DOHH2 (cell line): ENCODE results near the gene EPHB1.

Experiments
- H3F3A ChIP-seq: fragments of 200-600 bp; sonication (generic), shearing (Covaris generic); 2 replicates; pipeline ENCODE4 v1.6.0; 2016; ENCODE audit warnings: antibody characterized with exemption, mild to moderate bottlenecking; ENCODE audit not compliant: control insufficient read depth, insufficient read depth
- H3K27ac ChIP-seq: fragments of 200-600 bp; sonication (generic); 2 replicates; pipeline ENCODE4 v1.5.1; 2014; ENCODE audit warnings: low read depth, mild to moderate bottlenecking, low read length, moderate library complexity
- H3K27me3 ChIP-seq: fragments of 200-600 bp; sonication (generic); 2 replicates; pipeline ENCODE4 v1.6.1; 2014; ENCODE audit warnings: mild to moderate bottlenecking, low read length, mixed read lengths; ENCODE audit not compliant: control insufficient read depth
- H3K36me3 ChIP-seq: fragments of 200-600 bp; sonication (generic); 2 replicates; pipeline ENCODE4 v1.6.1; 2014; ENCODE audit warnings: mild to moderate bottlenecking, low read length, moderate library complexity, mixed read lengths; ENCODE audit not compliant: control insufficient read depth
- H3K4me1 ChIP-seq: fragments of 200-600 bp; sonication (generic); 2 replicates; pipeline ENCODE4 v1.6.1; 2014; ENCODE audit warnings: mild to moderate bottlenecking, low read length, mixed read lengths; ENCODE audit not compliant: control insufficient read depth
- H3K4me2 ChIP-seq: fragments of 200-600 bp; sonication (generic); 2 replicates; pipeline ENCODE4 v1.6.0; 2014; ENCODE audit warnings: mild to moderate bottlenecking, low read length, moderate library complexity
- H3K4me3 ChIP-seq: fragments of 200-600 bp; sonication (generic); 2 replicates; pipeline ENCODE4 v1.5.1; 2014; ENCODE audit warnings: mild to moderate bottlenecking, low read length, mixed read lengths
- H3K79me2 ChIP-seq: fragments of 200-600 bp; sonication (generic); 2 replicates; pipeline ENCODE4 v1.6.1; 2014; ENCODE audit warnings: mild to moderate bottlenecking, low read length, mixed read lengths; ENCODE audit not compliant: control insufficient read depth
- H3K9me2 ChIP-seq: fragments of 200-600 bp; sonication (generic); replicated peaks from 2 replicates; pipeline ENCODE4 v1.6.1; 2014; ENCODE audit warnings: mild to moderate bottlenecking, low read length, mixed read lengths; ENCODE audit not compliant: control insufficient read depth
- H3K9me3 ChIP-seq: fragments of 200-600 bp; sonication (generic); 2 replicates; pipeline ENCODE4 v1.6.1; 2014; ENCODE audit warnings: antibody characterized with exemption, low read length, mixed read lengths; ENCODE audit not compliant: control insufficient read depth, insufficient read depth
- H4K20me1 ChIP-seq: fragments of 200-600 bp; sonication (generic); 2 replicates; pipeline ENCODE4 v1.6.0; 2014; ENCODE audit warnings: low read depth, mild to moderate bottlenecking, antibody characterized with exemption, low read length, moderate library complexity; ENCODE audit not compliant: control insufficient read depth, insufficient read depth
- EZH2phosphoT487 ChIP-seq: fragments of 200-600 bp; sonication (generic); IDR thresholded peaks from 2 replicates; pipeline ENCODE4 v1.6.1; 2017; ENCODE audit warnings: borderline replicate concordance, mild to moderate bottlenecking, antibody characterized with exemption, low read length, moderate library complexity, mixed read lengths
- TF ChIP-seq, protein P1 (sequence below): fragments of 200-600 bp; sonication (generic); IDR thresholded peaks from one replicate; pipeline ENCODE4 v1.5.1; 2014; ENCODE audit warnings: antibody characterized with exemption, mild to moderate bottlenecking, low read depth, low read length; ENCODE audit not compliant: poor library complexity, severe bottlenecking

Gene EPHB1

DNA sequence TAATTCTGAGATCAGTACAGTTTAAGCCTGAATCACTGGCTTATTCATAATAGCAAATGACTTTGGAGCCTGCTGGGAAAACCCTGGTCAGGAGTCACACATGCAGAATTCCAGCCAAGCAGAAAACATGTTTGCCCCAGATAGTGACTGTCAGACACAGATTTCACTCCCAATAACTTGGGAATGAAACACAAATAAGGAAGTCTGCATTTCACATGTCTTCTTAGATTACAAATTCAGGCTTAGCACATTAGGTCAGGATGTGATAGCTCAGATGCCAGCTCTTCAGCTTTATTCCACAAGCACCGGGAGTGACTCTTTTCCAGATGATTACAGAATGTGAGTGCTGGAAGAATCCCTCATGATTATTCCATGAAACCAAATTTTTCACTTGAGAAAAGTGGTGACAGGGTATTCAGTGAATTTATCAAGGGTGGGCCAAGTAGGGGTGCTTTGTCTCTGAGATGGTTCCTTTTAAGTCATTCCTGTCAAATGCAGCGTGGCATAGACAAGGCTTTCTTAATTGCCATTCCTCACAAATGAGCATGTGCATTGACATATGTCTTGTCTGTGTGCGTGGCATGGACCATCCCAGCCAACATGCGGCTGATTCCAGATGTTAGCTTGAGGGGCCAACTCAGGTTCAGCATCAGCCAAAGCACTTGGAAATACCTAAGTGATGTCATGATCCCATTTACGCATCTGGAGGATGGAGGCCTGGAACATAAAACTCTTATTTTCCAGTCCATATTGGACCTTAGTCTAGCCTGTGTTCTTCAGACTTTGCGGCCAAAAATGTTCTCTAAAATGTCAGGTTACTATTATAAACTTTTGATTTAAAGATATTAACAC is 191.0 kb downstream of the EPHB1 start:
- H3K79me2 ChIP-seq = no peaks in the 10 kb centered on the region
- H3K9me2 ChIP-seq = no peaks in the 10 kb centered on the region
- H3K36me3 ChIP-seq = no peaks in the 10 kb centered on the region

DNA sequence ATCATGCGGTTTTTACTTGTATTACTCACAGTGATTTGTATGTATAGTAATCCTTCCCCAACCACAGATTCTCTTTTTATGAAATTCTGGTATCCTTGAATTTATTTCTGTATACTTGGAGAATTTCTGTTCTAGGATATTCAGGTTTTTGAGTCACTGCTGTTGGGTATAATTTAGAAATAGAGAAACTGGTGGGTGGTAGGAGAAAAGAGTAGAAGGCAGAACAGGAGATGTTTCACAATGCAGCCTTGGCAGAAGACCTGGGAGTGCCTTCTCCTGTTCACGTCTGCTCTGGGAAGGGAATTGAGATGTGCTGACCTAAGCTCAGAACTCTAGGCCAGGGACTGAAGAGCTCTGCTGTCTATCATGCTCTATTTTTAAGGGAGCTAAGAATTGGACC is 193.6 kb downstream of the EPHB1 start:
- H3K27ac ChIP-seq = no peak overlapping the region
- no peaks in the 10 kb centered on the region for H3K9me2 ChIP-seq
- TF ChIP-seq EZH2phosphoT487 = no peak
- TF ChIP-seq, protein P1, sequence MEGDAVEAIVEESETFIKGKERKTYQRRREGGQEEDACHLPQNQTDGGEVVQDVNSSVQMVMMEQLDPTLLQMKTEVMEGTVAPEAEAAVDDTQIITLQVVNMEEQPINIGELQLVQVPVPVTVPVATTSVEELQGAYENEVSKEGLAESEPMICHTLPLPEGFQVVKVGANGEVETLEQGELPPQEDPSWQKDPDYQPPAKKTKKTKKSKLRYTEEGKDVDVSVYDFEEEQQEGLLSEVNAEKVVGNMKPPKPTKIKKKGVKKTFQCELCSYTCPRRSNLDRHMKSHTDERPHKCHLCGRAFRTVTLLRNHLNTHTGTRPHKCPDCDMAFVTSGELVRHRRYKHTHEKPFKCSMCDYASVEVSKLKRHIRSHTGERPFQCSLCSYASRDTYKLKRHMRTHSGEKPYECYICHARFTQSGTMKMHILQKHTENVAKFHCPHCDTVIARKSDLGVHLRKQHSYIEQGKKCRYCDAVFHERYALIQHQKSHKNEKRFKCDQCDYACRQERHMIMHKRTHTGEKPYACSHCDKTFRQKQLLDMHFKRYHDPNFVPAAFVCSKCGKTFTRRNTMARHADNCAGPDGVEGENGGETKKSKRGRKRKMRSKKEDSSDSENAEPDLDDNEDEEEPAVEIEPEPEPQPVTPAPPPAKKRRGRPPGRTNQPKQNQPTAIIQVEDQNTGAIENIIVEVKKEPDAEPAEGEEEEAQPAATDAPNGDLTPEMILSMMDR = no peak
- no peak overlapping the region for H3K4me3 ChIP-seq
- H3F3A ChIP-seq = no peaks in the 10 kb centered on the region
- no peaks in the 10 kb centered on the region for H3K9me3 ChIP-seq
- H3K36me3 ChIP-seq = no peaks in the 10 kb centered on the region
- no peak overlapping the region for H3K4me2 ChIP-seq
- no peaks in the 10 kb centered on the region for H4K20me1 ChIP-seq
- no peaks in the 10 kb centered on the region for H3K4me1 ChIP-seq
- no peaks in the 10 kb centered on the region for H3K79me2 ChIP-seq
- H3K27me3 ChIP-seq = no peaks in the 10 kb centered on the region

More for the DNA sequence above, 191.0 kb downstream of the EPHB1 start:
- Histone ChIP-seq H3K9me3 (no peaks in the 10 kb centered on the region), H4K20me1 (no peaks in the 10 kb centered on the region), H3F3A (no peaks in the 10 kb centered on the region), H3K27me3 (no peaks in the 10 kb centered on the region), H3K4me3 (no peak overlapping the region), H3K4me2 (no peak overlapping the region), H3K4me1 (no peaks in the 10 kb centered on the region), H3K27ac (no peak overlapping the region)
- TF ChIP-seq, protein P1 = no peak
- TF ChIP-seq EZH2phosphoT487 = no peak

DNA sequence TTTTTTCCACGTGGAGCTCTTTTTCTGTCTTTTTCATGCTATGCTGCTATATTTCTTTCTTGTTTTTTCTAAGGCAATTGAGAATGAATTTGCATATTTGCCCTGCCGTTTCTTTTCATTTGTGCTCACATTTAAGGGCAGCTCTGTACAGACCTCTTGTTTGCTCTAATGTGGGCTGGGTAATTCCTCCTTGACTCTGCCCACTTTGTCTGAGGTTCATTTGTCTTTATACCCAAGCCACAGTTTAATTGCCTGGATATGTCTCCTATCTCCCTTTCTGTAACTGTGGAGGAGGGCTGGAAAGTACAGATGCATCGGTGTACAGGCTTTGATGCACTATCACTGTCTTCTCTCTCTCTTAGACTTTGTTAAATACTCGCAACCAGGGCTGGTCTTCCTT is 195.9 kb downstream of the EPHB1 start:
- Histone ChIP-seq H3K4me2 (no peak overlapping the region), H3K9me3 (no peaks in the 10 kb centered on the region), H3K9me2 (no peaks in the 10 kb centered on the region), H3K27ac (no peak overlapping the region), H4K20me1 (no peaks in the 10 kb centered on the region), H3K36me3 (no peaks in the 10 kb centered on the region), H3K27me3 (no peaks in the 10 kb centered on the region), H3K4me3 (no peak overlapping the region), H3K79me2 (no peaks in the 10 kb centered on the region), H3K4me1 (no peaks in the 10 kb centered on the region), H3F3A (no peaks in the 10 kb centered on the region)
- TF ChIP-seq, protein P1 = no peak
- TF ChIP-seq EZH2phosphoT487 = no peak
